ENCODE results near the gene PIK3IP1. TPM values are rescaled to one million over a fixed set of nuclear protein-coding genes. Genes with fewer than 3 reads are reported as not detected.

PIK3IP1 gene
- total RNA-seq, 1 experiment from 2014 or later, result 0.87 TPM

DNA sequence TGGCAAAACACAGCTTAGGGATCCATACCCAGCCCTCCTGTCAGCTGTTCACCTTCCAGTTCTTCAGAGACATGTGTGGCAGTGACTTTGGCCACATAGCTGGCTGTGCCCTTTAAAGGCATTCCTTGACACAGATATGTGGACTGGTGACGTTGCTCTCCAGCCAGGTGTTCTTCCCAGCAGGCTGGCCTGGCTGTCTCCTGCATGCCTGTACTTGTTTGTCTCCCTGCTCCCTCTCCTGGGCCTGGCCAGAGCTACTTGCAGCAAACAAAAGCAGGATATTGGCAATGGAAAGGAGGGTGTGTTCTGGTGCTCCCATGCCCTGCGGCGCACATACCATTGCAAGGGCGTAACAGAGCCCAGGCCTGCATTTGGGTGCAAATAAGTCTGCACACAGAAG lies 38.3 kb downstream of the PIK3IP1 start:
- WGBS (ENCODE audit: extremely low coverage, insufficient read length, low lambda C conversion rate), result no CpG with 5 or more reads among the region's 4 CpGs
- no peak overlapping the region for H2BK15ac ChIP-seq (ENCODE audit: low read depth, low read length)
- DNase-seq, result peak; percentile 86
- H3K4me1 ChIP-seq (ENCODE audit: insufficient read depth, low read length), result 0 out of 2 replicates have a peak, but pooled peaks cover 4% of the 10 kb centered on the region
- no peak overlapping the region for H2AFZ ChIP-seq (ENCODE audit: low read length)
- no peaks in the 10 kb centered on the region for H4K20me1 ChIP-seq (ENCODE audit: control insufficient read depth, insufficient read depth, insufficient read length)
- H3K27me3 Mint-ChIP-seq (ENCODE audit: low read depth), result no peaks in the 10 kb centered on the region; the same call in 1 of the 2 replicates
- H2BK5ac ChIP-seq (ENCODE audit: insufficient read length, low read length), result no peak overlapping the region
- H2BK12ac ChIP-seq (ENCODE audit: insufficient read length, low read depth, low read length), result no peak overlapping the region
- no peaks in the 10 kb centered on the region for H3K9me3 Mint-ChIP-seq
- no peak overlapping the region for H2AK5ac ChIP-seq (ENCODE audit: insufficient read length, low read length)
- no peak overlapping the region for H3T11ph ChIP-seq (ENCODE audit: low read length)
- no peak overlapping the region for H3K9ac ChIP-seq (ENCODE audit: extremely low read depth, insufficient read length, low read length)
- no peak overlapping the region for H3K56ac ChIP-seq (ENCODE audit: insufficient read length, low read depth, low read length)
- no peak overlapping the region for H3K4ac ChIP-seq (ENCODE audit: low read depth, low read length)
- no peak overlapping the region for H2BK20ac ChIP-seq (ENCODE audit: low read depth, low read length, poor library complexity, severe bottlenecking)
- no peak overlapping the region for H3K4me3 Mint-ChIP-seq
- peak overlapping the region in 2 of 3 experiments; percentile 17 to 77; a peak in 4 of 7 replicates for H3K27ac Mint-ChIP-seq
- H3K36me3 Mint-ChIP-seq (ENCODE audit: insufficient read depth in 1 of 3, low read depth in 3 of 3), result peaks cover 4 to 21% (median 8%) of the 10 kb centered on the region in 3 experiments; a peak in 5 of 7 replicates
- H3K4me1 Mint-ChIP-seq, result peaks cover 20 to 32% of the 10 kb centered on the region in 2 experiments
- no peak overlapping the region for H4K91ac ChIP-seq (ENCODE audit: insufficient read length, low read depth, low read length)
- no peak overlapping the region for H3K4me2 ChIP-seq (ENCODE audit: insufficient read depth, insufficient read length, low read length)
- H3K18ac ChIP-seq (ENCODE audit: insufficient read length, low read depth, low read length), result peak overlapping the region; percentile 2
- TF ChIP-seq, protein P1, sequence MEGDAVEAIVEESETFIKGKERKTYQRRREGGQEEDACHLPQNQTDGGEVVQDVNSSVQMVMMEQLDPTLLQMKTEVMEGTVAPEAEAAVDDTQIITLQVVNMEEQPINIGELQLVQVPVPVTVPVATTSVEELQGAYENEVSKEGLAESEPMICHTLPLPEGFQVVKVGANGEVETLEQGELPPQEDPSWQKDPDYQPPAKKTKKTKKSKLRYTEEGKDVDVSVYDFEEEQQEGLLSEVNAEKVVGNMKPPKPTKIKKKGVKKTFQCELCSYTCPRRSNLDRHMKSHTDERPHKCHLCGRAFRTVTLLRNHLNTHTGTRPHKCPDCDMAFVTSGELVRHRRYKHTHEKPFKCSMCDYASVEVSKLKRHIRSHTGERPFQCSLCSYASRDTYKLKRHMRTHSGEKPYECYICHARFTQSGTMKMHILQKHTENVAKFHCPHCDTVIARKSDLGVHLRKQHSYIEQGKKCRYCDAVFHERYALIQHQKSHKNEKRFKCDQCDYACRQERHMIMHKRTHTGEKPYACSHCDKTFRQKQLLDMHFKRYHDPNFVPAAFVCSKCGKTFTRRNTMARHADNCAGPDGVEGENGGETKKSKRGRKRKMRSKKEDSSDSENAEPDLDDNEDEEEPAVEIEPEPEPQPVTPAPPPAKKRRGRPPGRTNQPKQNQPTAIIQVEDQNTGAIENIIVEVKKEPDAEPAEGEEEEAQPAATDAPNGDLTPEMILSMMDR (conservative IDR thresholded peaks at IDR 0.05), result no peak; the same call in 2 of the 3 replicates
- no peaks in the 10 kb centered on the region for H3K79me1 ChIP-seq (ENCODE audit: insufficient read depth, low read depth, low read length, poor library complexity, severe bottlenecking)
- no peak overlapping the region for H2BK120ac ChIP-seq (ENCODE audit: low read depth, low read length, poor library complexity, severe bottlenecking)
- no peak overlapping the region for H3K14ac ChIP-seq (ENCODE audit: insufficient read depth, low read length)
- H3K9me3 ChIP-seq (ENCODE audit: control insufficient read depth, low read depth, low read length), result no peaks in the 10 kb centered on the region
- H3K23ac ChIP-seq (ENCODE audit: insufficient read length, low read depth, low read length), result no peak overlapping the region
- no peaks in the 10 kb centered on the region for H3K79me2 ChIP-seq (ENCODE audit: insufficient read depth, low read length)
- no peak overlapping the region for H3K27ac ChIP-seq (ENCODE audit: insufficient read length, low read depth, low read length)
- H3K23me2 ChIP-seq (ENCODE audit: insufficient read length, low read depth, low read length, poor library complexity, severe bottlenecking), result no peaks in the 10 kb centered on the region
- H4K8ac ChIP-seq (replicated peaks; ENCODE audit: insufficient read length, low read depth, low read length), result no peak overlapping the region
- H3K27me3 ChIP-seq (ENCODE audit: insufficient read depth, low read length), result no peaks in the 10 kb centered on the region
- H4K5ac ChIP-seq (ENCODE audit: insufficient read length, low read depth, low read length), result no peak overlapping the region
